H1 (cell line): Measurements from ENCODE around the gene CIT. TPM values are rescaled to one million over a fixed set of nuclear protein-coding genes. Genes with fewer than 3 reads are reported as not detected.

Experiments used
- CTCF ChIA-PET: fragments of 300-600 bp; sonication (Branson Sonifier 250); formaldehyde crosslinking; loops from one replicate; lab custom pipeline; 2021; ENCODE audit not compliant: partially characterized antibody; lab: Charles Lee
- POLR2A ChIA-PET: fragments of 300-600 bp; sonication (Branson Sonifier 250); formaldehyde crosslinking; loops from one replicate; lab custom pipeline; 2021; ENCODE audit warnings: inconsistent platforms; ENCODE audit not compliant: partially characterized antibody; lab: Charles Lee
- DNase-seq, 2 experiments: peaks; one replicate each; pipeline versions ENCODE4 v3.0.0 to v3.0.0-alpha.2; 2010 to 2022; ENCODE audit warnings: low spot score in 2 of 2, low read depth in 1 of 2, mixed read lengths in 1 of 2
- FAIRE-seq: peaks from 2 replicates; lab custom pipeline; 2011; peaks lifted over from hg19 to GRCh38; lab: Jason Lieb, UNC
- H2AFZ ChIP-seq: 2 replicates; pipeline ENCODE4 v1.8.1; 2012; ENCODE audit warnings: low read length, inconsistent platforms
- H2AK5ac ChIP-seq: 2 replicates; pipeline ENCODE4 v1.6.1; 2013; ENCODE audit warnings: low read depth, low read length
- H2BK120ac ChIP-seq: replicated peaks from 2 replicates; pipeline ENCODE3; 2013; ENCODE audit warnings: low read depth, low read length, inconsistent platforms
- H2BK12ac ChIP-seq: 2 replicates; pipeline ENCODE4 v1.6.1; 2013; ENCODE audit warnings: low read depth, low read length
- H2BK15ac ChIP-seq: 2 replicates; pipeline ENCODE4 v1.6.1; 2013; ENCODE audit warnings: low read length
- H2BK20ac ChIP-seq: 2 replicates; pipeline ENCODE4 v1.6.1; 2013; ENCODE audit warnings: low read length
- H2BK5ac ChIP-seq: 2 replicates; pipeline ENCODE4 v1.6.1; 2013; ENCODE audit warnings: low read depth, low read length
- H3K14ac ChIP-seq: 2 replicates; pipeline ENCODE4 v1.6.1; 2013; ENCODE audit warnings: inconsistent platforms; ENCODE audit not compliant: insufficient read length
- H3K18ac ChIP-seq: 2 replicates; pipeline ENCODE4 v1.6.1; 2013; ENCODE audit warnings: low read length; ENCODE audit errors: extremely low read depth
- H3K23ac ChIP-seq: 2 replicates; pipeline ENCODE4 v1.6.1; 2013; ENCODE audit warnings: inconsistent platforms; ENCODE audit not compliant: insufficient read length
- H3K23me2 ChIP-seq: 2 replicates; pipeline ENCODE4 v1.6.1; 2013; ENCODE audit warnings: low read depth, low read length
- H3K27ac ChIP-seq: 2 replicates; pipeline ENCODE4 v1.6.1; 2011; ENCODE audit warnings: low read depth, low read length, inconsistent platforms
- H3K27me3 ChIP-seq, 4 experiments: replicated peaks in 1 of 4; 1 replicate in 1 of 4; 2 replicates in 3 of 4; pipeline versions ENCODE4 v1.6.1 to v1.8.1; 2011 to 2013; ENCODE audit warnings: low read length in 3 of 4, mild to moderate bottlenecking in 3 of 4, inconsistent platforms in 2 of 4, mixed read lengths in 2 of 4, moderate library complexity in 1 of 4; ENCODE audit not compliant: control insufficient read depth in 3 of 4, insufficient read depth in 3 of 4; ENCODE audit errors: extremely low read depth in 1 of 4
- H3K36me3 ChIP-seq, 4 experiments: 2 replicates each; pipeline versions ENCODE4 v1.6.1 to v1.8.1; 2011 to 2013; ENCODE audit warnings: mild to moderate bottlenecking in 4 of 4, low read length in 3 of 4, moderate library complexity in 2 of 4, control low read depth in 1 of 4, inconsistent platforms in 1 of 4; ENCODE audit not compliant: insufficient read depth in 4 of 4, control insufficient read depth in 2 of 4
- H3K4ac ChIP-seq: replicated peaks from 2 replicates; pipeline ENCODE3; 2013; ENCODE audit warnings: low read length, low read depth, mixed read lengths, inconsistent platforms; ENCODE audit not compliant: insufficient read length
- H3K4me1 ChIP-seq, 4 experiments: replicated peaks in 1 of 4; 1 replicate in 1 of 4; 2 replicates in 3 of 4; pipeline versions ENCODE4 v1.6.1 to v1.8.1; 2011 to 2013; ENCODE audit warnings: low read length in 3 of 4, inconsistent platforms in 2 of 4, mixed read lengths in 1 of 4; ENCODE audit not compliant: insufficient read depth in 4 of 4, control insufficient read depth in 3 of 4
- H3K4me2 ChIP-seq, 2 experiments: 2 replicates each; pipeline versions ENCODE4 v1.6.1 to v1.8.1; 2011 to 2013; ENCODE audit warnings: low read depth in 2 of 2, low read length in 2 of 2, control low read depth in 1 of 2, inconsistent platforms in 1 of 2, mild to moderate bottlenecking in 1 of 2; ENCODE audit not compliant: insufficient read depth in 1 of 2
- H3K4me3 ChIP-seq, 4 experiments: fragments of 200-600, 300-600 bp in 1 of 4; sonication (generic), shearing (Covaris generic), sonication (Bioruptor Twin) in 1 of 4; 2 replicates each; pipeline versions ENCODE4 v1.5.1 to v1.8.1; 2011 to 2016; ENCODE audit warnings: low read length in 4 of 4, low read depth in 3 of 4, control low read depth in 2 of 4, inconsistent platforms in 2 of 4, mild to moderate bottlenecking in 2 of 4, mixed read lengths in 1 of 4, moderate library complexity in 1 of 4; ENCODE audit not compliant: insufficient read depth in 2 of 4; ENCODE audit errors: extremely low read depth in 1 of 4
- H3K56ac ChIP-seq: replicated peaks from 2 replicates; pipeline ENCODE3; 2013; ENCODE audit warnings: low read depth, mild to moderate bottlenecking, mixed read lengths, low read length, inconsistent platforms; ENCODE audit not compliant: insufficient read length
- H3K79me1 ChIP-seq: 2 replicates; pipeline ENCODE4 v1.6.1; 2013; ENCODE audit warnings: low read depth, low read length, control low read depth
- H3K79me2 ChIP-seq, 2 experiments: 2 replicates each; pipeline versions ENCODE4 v1.6.1 to v1.8.1; 2012 to 2013; ENCODE audit warnings: low read length in 2 of 2, mild to moderate bottlenecking in 2 of 2, inconsistent platforms in 1 of 2; ENCODE audit not compliant: insufficient read depth in 2 of 2, control insufficient read depth in 1 of 2
- H3K9ac ChIP-seq, 4 experiments: replicated peaks in 1 of 4; 1 replicate in 1 of 4; 2 replicates in 3 of 4; pipeline versions ENCODE4 v1.6.1 to v1.8.1; 2011 to 2013; ENCODE audit warnings: low read depth in 3 of 4, low read length in 3 of 4, control low read depth in 2 of 4, mild to moderate bottlenecking in 2 of 4, moderate library complexity in 2 of 4, inconsistent platforms in 1 of 4; ENCODE audit errors: extremely low read depth in 1 of 4
- H3K9me3 ChIP-seq, 2 experiments: 2 replicates each; pipeline versions ENCODE4 v1.6.1 to v1.8.1; 2012 to 2013; ENCODE audit warnings: mild to moderate bottlenecking in 2 of 2, moderate library complexity in 2 of 2, control low read depth in 1 of 2, inconsistent platforms in 1 of 2, low read depth in 1 of 2, low read length in 1 of 2, mixed read lengths in 1 of 2; ENCODE audit not compliant: insufficient read depth in 2 of 2
- H4K20me1 ChIP-seq, 2 experiments: replicated peaks in 1 of 2; 2 replicates each; pipeline versions ENCODE3 to v1.8.1; 2011 to 2013; ENCODE audit warnings: inconsistent platforms in 2 of 2, low read length in 2 of 2, mild to moderate bottlenecking in 1 of 2; ENCODE audit not compliant: insufficient read depth in 2 of 2, control insufficient read depth in 1 of 2
- H4K5ac ChIP-seq: 2 replicates; pipeline ENCODE4 v1.6.1; 2013; ENCODE audit warnings: low read length, low read depth, mixed read lengths, inconsistent platforms; ENCODE audit not compliant: insufficient read length
- H4K8ac ChIP-seq: 2 replicates; pipeline ENCODE4 v1.8.0; 2013; ENCODE audit warnings: mild to moderate bottlenecking, moderate library complexity, low read length, inconsistent platforms; ENCODE audit not compliant: insufficient read depth; ENCODE audit errors: extremely low read depth
- H4K91ac ChIP-seq: replicated peaks from 2 replicates; pipeline ENCODE3; 2013; ENCODE audit warnings: low read length, mixed read lengths, inconsistent platforms; ENCODE audit not compliant: insufficient read length
- BRCA1 ChIP-seq: IDR thresholded peaks from 2 replicates; pipeline ENCODE4 v1.6.1; 2012; ENCODE audit warnings: low read depth, low read length, improper control_type of control experiment
- CHD1 ChIP-seq: IDR thresholded peaks from 2 replicates; pipeline ENCODE4 v1.6.1; 2012; ENCODE audit warnings: low read depth, low read length, improper control_type of control experiment
- EGR1 ChIP-seq: IDR thresholded peaks from 2 replicates; pipeline ENCODE4 v1.6.1; 2011; ENCODE audit warnings: low read depth, low read length, borderline replicate concordance
- EP300 ChIP-seq, 2 experiments: IDR thresholded peaks; 1 replicate in 1 of 2; 2 replicates in 1 of 2; pipeline ENCODE4 v1.6.1; 2011 to 2012; ENCODE audit warnings: low read depth in 2 of 2, low read length in 2 of 2, mild to moderate bottlenecking in 2 of 2, borderline replicate concordance in 1 of 2, inconsistent platforms in 1 of 2, moderate library complexity in 1 of 2
- EZH2 ChIP-seq: fragments of 200-600 bp; sonication (generic); IDR thresholded peaks from 2 replicates; pipeline ENCODE4 v1.7.1; 2012; ENCODE audit warnings: low read depth, mild to moderate bottlenecking, moderate library complexity, low read length, inconsistent platforms; ENCODE audit not compliant: severe bottlenecking
- FOSL1 ChIP-seq: IDR thresholded peaks from 2 replicates; pipeline ENCODE4 v1.6.1; 2011; ENCODE audit warnings: mild to moderate bottlenecking, low read depth, low read length, moderate library complexity; ENCODE audit not compliant: insufficient read depth
- HDAC2 ChIP-seq, 2 experiments: fragments of 300-600 bp in 1 of 2; sonication (generic) in 1 of 2; IDR thresholded peaks; 2 replicates each; pipeline ENCODE4 v1.6.1; 2011 to 2012; ENCODE audit warnings: low read depth in 2 of 2, low read length in 2 of 2, mild to moderate bottlenecking in 2 of 2, moderate library complexity in 2 of 2, borderline replicate concordance in 1 of 2, inconsistent platforms in 1 of 2
- JUN ChIP-seq: IDR thresholded peaks from 2 replicates; pipeline ENCODE4 v1.6.1; 2011; ENCODE audit warnings: low read depth, mild to moderate bottlenecking, improper control_type of control experiment, low read length
- POLR2A ChIP-seq, 2 experiments: IDR thresholded peaks; 1 replicate in 1 of 2; 2 replicates in 1 of 2; pipeline ENCODE4 v1.6.1; 2011; ENCODE audit warnings: low read depth in 2 of 2, low read length in 2 of 2, mild to moderate bottlenecking in 2 of 2; ENCODE audit errors: control extremely low read depth in 1 of 2
- POU5F1 ChIP-seq: IDR thresholded peaks from 2 replicates; pipeline ENCODE4 v1.6.1; 2011; ENCODE audit warnings: low read depth, mild to moderate bottlenecking, low read length, moderate library complexity
- RBBP5 ChIP-seq: IDR thresholded peaks from 2 replicates; pipeline ENCODE4 v1.7.1; 2012; ENCODE audit warnings: low read depth, mild to moderate bottlenecking, inconsistent platforms, low read length, moderate library complexity, borderline replicate concordance
- SIN3A ChIP-seq, 2 experiments: IDR thresholded peaks in 1 of 2; conservative IDR thresholded peaks in 1 of 2; 2 replicates each; pipeline ENCODE4 v1.6.1; 2011 to 2012; ENCODE audit warnings: low read length in 2 of 2, improper control_type of control experiment in 1 of 2, low read depth in 1 of 2, mild to moderate bottlenecking in 1 of 2
- SRF ChIP-seq: IDR thresholded peaks from 2 replicates; pipeline ENCODE4 v1.6.1; 2011; ENCODE audit warnings: mild to moderate bottlenecking, low read depth, low read length, moderate library complexity
- WGBS, 2 experiments: shearing (Covaris generic) in 1 of 2; methylation state at CpG; one replicate each; pipeline versions ENCODE4 v1.1.6 to v1.1.7; 2013 to 2015; ENCODE audit warnings: low lambda C conversion rate in 2 of 2, mixed read lengths in 2 of 2, inconsistent platforms in 1 of 2, low coverage in 1 of 2, missing lambda C conversion rate in 1 of 2; ENCODE audit not compliant: insufficient replicate concordance in 2 of 2, insufficient coverage in 1 of 2, insufficient read length in 1 of 2; ENCODE audit errors: extremely low coverage in 1 of 2, missing lambda C conversion rate in 1 of 2; 5-methylcytosine and 5-hydroxymethylcytosine counted together
- polyA plus RNA-seq, 7 experiments: library from polyadenylated mRNA; depleted of rRNA in 3 of 7; stranded (reverse) in 5 of 7; unstranded in 2 of 7; fragments of >200 nt in 5 of 7; fragments of 200-250 nt in 2 of 7; gene quantifications; 1 replicate in 5 of 7; 2 replicates in 1 of 7; 4 replicates in 1 of 7; pipeline versions ENCODE4 v1.2.1 to v1.2.3, GENCODE V29; 2011 to 2013; ENCODE audit warnings: missing spikeins in 2 of 7, mixed read lengths in 2 of 7
- total RNA-seq: library from RNA; stranded (reverse); fragmentation: NEBNext Ultra II Directional; extraction: Animal tissue kit (Norgen Biotek cat#: 25700); gene quantifications from 2 replicates; pipeline ENCODE4 v1.2.1, GENCODE V29; 2021
- TF ChIP-seq, protein P1 (sequence below): IDR thresholded peaks from 2 replicates; pipeline ENCODE4 v1.6.1; 2012; ENCODE audit warnings: inconsistent platforms

Gene CIT
- total and polyA plus RNA-seq, 2 of the 8 experiments (the other 6 are each of a cell fraction or from before 2014, with no cell fraction given) = 17.1 to 60.9 TPM

DNA sequence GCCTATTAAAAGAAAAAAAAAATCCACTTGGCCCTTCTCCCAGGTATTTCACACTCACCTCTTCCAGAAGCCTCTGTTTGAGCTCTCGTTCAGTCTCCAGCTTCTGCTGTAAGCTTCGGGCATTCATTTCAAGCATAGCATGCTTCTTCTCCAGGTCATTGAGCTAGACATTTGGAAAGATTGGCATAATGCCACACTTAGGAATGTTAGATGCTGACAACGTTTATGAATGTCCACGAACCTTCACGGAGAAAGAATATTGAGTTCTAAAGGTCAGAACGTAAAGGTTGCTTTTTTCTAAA, 148.7 kb downstream of the CIT start:
- H3K4me1 ChIP-seq = no peaks in the 10 kb centered on the region
- no peak for TF ChIP-seq SRF
- no peak for TF ChIP-seq RBBP5
- no peak for TF ChIP-seq EP300 (IDR thresholded peaks at IDR 0.05; ENCODE audit: borderline replicate concordance in 1 of 2, low read depth in 2 of 2, low read length in 2 of 2)
- TF ChIP-seq SIN3A (conservative IDR thresholded peaks at IDR 0.05 in 1 of 2, IDR thresholded peaks at IDR 0.05 in 1 of 2; ENCODE audit: low read depth in 1 of 2, low read length in 2 of 2) = no peak
- TF ChIP-seq EZH2 = no peak
- no peak for TF ChIP-seq FOSL1
- TF ChIP-seq, protein P1, sequence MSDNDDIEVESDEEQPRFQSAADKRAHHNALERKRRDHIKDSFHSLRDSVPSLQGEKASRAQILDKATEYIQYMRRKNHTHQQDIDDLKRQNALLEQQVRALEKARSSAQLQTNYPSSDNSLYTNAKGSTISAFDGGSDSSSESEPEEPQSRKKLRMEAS = no peak
- TF ChIP-seq BRCA1 = no peak
- no peak for TF ChIP-seq EGR1
- TF ChIP-seq HDAC2 (IDR thresholded peaks at IDR 0.05; ENCODE audit: borderline replicate concordance in 1 of 2, low read depth in 2 of 2, low read length in 2 of 2) = no peak
- no peak for TF ChIP-seq JUN
- TF ChIP-seq CHD1 = no peak
- no peak for TF ChIP-seq POLR2A (IDR thresholded peaks at IDR 0.05; ENCODE audit: control extremely low read depth in 1 of 2, low read depth in 2 of 2, low read length in 2 of 2)
- no peak for TF ChIP-seq POU5F1
- TF ChIP-seq, all 59 proteins: peak for 0

More for the DNA sequence above, 148.7 kb downstream of the CIT start:
- Histone ChIP-seq H4K20me1 (peaks cover 0 to under 1% of the 10 kb centered on the region in 2 experiments), H3K27me3 (no peaks in the 10 kb centered on the region), H2BK120ac (no peak overlapping the region), H3K56ac (no peak overlapping the region), H3K23me2 (no peaks in the 10 kb centered on the region), H4K5ac (no peak overlapping the region), H3K18ac (no peak overlapping the region), H4K91ac (no peak overlapping the region), H2BK5ac (no peak overlapping the region), H3K4me2 (no peak overlapping the region), H3K79me1 (no peaks in the 10 kb centered on the region), H2BK15ac (no peak overlapping the region), H3K79me2 (no peaks in the 10 kb centered on the region), H3K9me3 (no peaks in the 10 kb centered on the region), H3K4ac (no peak overlapping the region), H2AK5ac (no peak overlapping the region), H2BK12ac (no peak overlapping the region), H3K23ac (no peak overlapping the region), H3K27ac (no peak overlapping the region), H3K9ac (no peak overlapping the region), H2AFZ (no peak overlapping the region), H3K4me3 (no peak overlapping the region), H3K14ac (no peak overlapping the region), H3K36me3 (peaks cover 2 to 24% (median 8%) of the 10 kb centered on the region in 4 experiments; a peak in 7 of 8 replicates), H4K8ac (no peak overlapping the region), H2BK20ac (no peak overlapping the region)
- no peak for FAIRE-seq
- ChIA-PET CTCF (no interaction called here), POLR2A (no interaction called here)
- WGBS, 2 experiments = 95% methylated on average over 6 of the region's 6 CpGs; no CpG with 5 or more reads in 1 of the 2 experiments
- DNase-seq = no peak
